NCI-H510A treated with DMSO at 0.1 percent for 48 hours (cell line): ENCODE measurements around the gene NAPA.

Experiments used
- DNase-seq: peaks from one replicate; lab custom pipeline; 2025; lab: John Stamatoyannopoulos, UW

NAPA gene

GRCh38 chr19:47458672-47459071, 56.2 kb downstream of the NAPA start:
- DNase-seq = no peak

- no peak for DNase-seq
These were observed 58.0 kb downstream of the NAPA start for GRCh38 chr19:47456721-47457474.

- DNase-seq = no peak
These were observed 64.4 kb downstream of the NAPA start for GRCh38 chr19:47450478-47450877.

- DNase-seq = no peak
These were observed 66.5 kb downstream of the NAPA start for GRCh38 chr19:47448360-47448727.

GRCh38 chr19:47447470-47448359, 67.1 kb downstream of the NAPA start:
- no peak for DNase-seq

GRCh38 chr19:47446534-47447469, 68.1 kb downstream of the NAPA start:
- DNase-seq = no peak

GRCh38 chr19:47445937-47446402, 68.9 kb downstream of the NAPA start:
- DNase-seq = peak; percentile 27

GRCh38 chr19:47445527-47445926, 69.3 kb downstream of the NAPA start:
- no peak for DNase-seq

- no peak for DNase-seq
These were observed 70.5 kb downstream of the NAPA start for GRCh38 chr19:47444388-47444821.

- DNase-seq = no peak
These were observed 71.5 kb downstream of the NAPA start for GRCh38 chr19:47443331-47443730.

- no peak for DNase-seq
These were observed 76.1 kb downstream of the NAPA start for GRCh38 chr19:47438793-47439220.
